Left lung (tissue), 10 donors: ENCODE data around the gene HTR3B. TPM values are rescaled to one million over a fixed set of nuclear protein-coding genes. Genes with fewer than 3 reads are reported as not detected.

ENCODE experiments used
- ATAC-seq: fragments of 200-7000 bp; cut with Tn5 transposase; one replicate; pipeline ENCODE4 v1.9.1; 2020; ENCODE audit warnings: moderate library complexity
- DNase-seq, 4 donors: peaks; one replicate each; pipeline ENCODE4 v3.0.0-alpha.2; 2013 to 2020
- H3K27ac ChIP-seq, 2 donors: fragments of 200-600 bp; sonication (generic) in 1 of 2; one replicate each; pipeline versions ENCODE4 v1.5.0 to v1.8.0; 2020 to 2021
- H3K27me3 ChIP-seq, 2 donors: fragments of 200-600 bp; sonication (generic) in 1 of 2; one replicate each; pipeline versions ENCODE4 v1.5.0 to v1.8.0; 2020 to 2021
- H3K36me3 ChIP-seq, 2 donors: fragments of 200-600 bp; sonication (generic) in 1 of 2; one replicate each; pipeline versions ENCODE4 v1.5.0 to v1.8.0; 2020 to 2021
- H3K4me1 ChIP-seq, 2 donors: fragments of 200-600 bp; one replicate each; pipeline ENCODE4 v1.8.0; 2021
- H3K4me3 ChIP-seq, 2 donors: fragments of 200-600 bp; sonication (generic) in 1 of 2; one replicate each; pipeline versions ENCODE4 v1.5.0 to v1.8.0; 2020 to 2021; ENCODE audit warnings: mild to moderate bottlenecking in 1 of 2
- H3K9me3 ChIP-seq, 2 donors: fragments of 200-600 bp; sonication (generic) in 1 of 2; one replicate each; pipeline versions ENCODE4 v1.5.0 to v1.8.0; 2020 to 2021
- intact Hi-C, 2 donors: fragments of 100-400 bp; cut with DNase I; formaldehyde crosslinking; loops; one replicate each; pipeline versions ENCODE4 v1.11.2 to v1.14.2; 2022
- polyA plus RNA-seq, 6 donors: library from polyadenylated mRNA; unstranded; fragments of 120-200 nt; gene quantifications; one replicate each; pipeline ENCODE4 v1.2.1, GENCODE V29; 2013; ENCODE audit not compliant: insufficient read length in 6 of 6
- total RNA-seq, 2 donors: library from RNA; stranded (reverse); fragmentation: NEBNext Ultra II Directional; extraction: Animal tissue kit (Norgen Biotek cat#: 25700); gene quantifications; one replicate each; pipeline ENCODE4 v1.2.1, GENCODE V29; 2021
- TF ChIP-seq, protein P1 (sequence below), 2 donors: fragments of 200-600 bp; sonication (generic) in 1 of 2; IDR thresholded peaks; one replicate each; pipeline versions ENCODE4 v1.5.0 to v1.8.0; 2021; ENCODE audit warnings: antibody characterized with exemption in 2 of 2
- donor health status: DM: no; HTN: yes; CAD: no.
- donor health status: DM: no; HTN: no; CAD: no.

Gene HTR3B
- total and polyA plus RNA-seq, 8 donors = 0.10 to 0.21 (median 0.15) TPM; not detected in 2

- ATAC-seq (peak; percentile 53), DNase-seq (peak in 1 of 4 donors; percentile 3)
- no peaks in the 10 kb centered on the region for H3K9me3 ChIP-seq
- TF ChIP-seq, protein P1, sequence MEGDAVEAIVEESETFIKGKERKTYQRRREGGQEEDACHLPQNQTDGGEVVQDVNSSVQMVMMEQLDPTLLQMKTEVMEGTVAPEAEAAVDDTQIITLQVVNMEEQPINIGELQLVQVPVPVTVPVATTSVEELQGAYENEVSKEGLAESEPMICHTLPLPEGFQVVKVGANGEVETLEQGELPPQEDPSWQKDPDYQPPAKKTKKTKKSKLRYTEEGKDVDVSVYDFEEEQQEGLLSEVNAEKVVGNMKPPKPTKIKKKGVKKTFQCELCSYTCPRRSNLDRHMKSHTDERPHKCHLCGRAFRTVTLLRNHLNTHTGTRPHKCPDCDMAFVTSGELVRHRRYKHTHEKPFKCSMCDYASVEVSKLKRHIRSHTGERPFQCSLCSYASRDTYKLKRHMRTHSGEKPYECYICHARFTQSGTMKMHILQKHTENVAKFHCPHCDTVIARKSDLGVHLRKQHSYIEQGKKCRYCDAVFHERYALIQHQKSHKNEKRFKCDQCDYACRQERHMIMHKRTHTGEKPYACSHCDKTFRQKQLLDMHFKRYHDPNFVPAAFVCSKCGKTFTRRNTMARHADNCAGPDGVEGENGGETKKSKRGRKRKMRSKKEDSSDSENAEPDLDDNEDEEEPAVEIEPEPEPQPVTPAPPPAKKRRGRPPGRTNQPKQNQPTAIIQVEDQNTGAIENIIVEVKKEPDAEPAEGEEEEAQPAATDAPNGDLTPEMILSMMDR (IDR thresholded peaks at IDR 0.05) = peak; percentile 58 to 76
- intact Hi-C loops = no loop called here
- H3K36me3 ChIP-seq = no peaks in the 10 kb centered on the region
- no peak overlapping the region for H3K27ac ChIP-seq
- no peak overlapping the region for H3K4me3 ChIP-seq
- H3K27me3 ChIP-seq = peaks cover 0 to 35% of the 10 kb centered on the region in 2 donors
- no peaks in the 10 kb centered on the region for H3K4me1 ChIP-seq
Measured at GRCh38 chr11:113994077-113994954, 89.7 kb downstream of the HTR3B start.

Other genes starting within 250 kb of the HTR3B start
- under 1 TPM; 0.23 to 0.81 TPM for gene TMPRSS5, start 198.5 kb upstream of the HTR3B start, total RNA-seq
- gene TMPRSS5, start 198.5 kb upstream of the HTR3B start, polyA plus RNA-seq = 1 to 10 TPM in 5 of 6 donors, under 1 TPM in 1; 0.68 to 2.3 (median 1.8) TPM
- 10 to 100 TPM; 10.3 to 14.1 TPM for gene ZW10, start 131.1 kb upstream of the HTR3B start, total RNA-seq
- gene ZW10, start 131.1 kb upstream of the HTR3B start, polyA plus RNA-seq = 10 to 100 TPM; 20.6 to 25.5 (median 23.6) TPM
- gene CLDN25, start 125.0 kb upstream of the HTR3B start, total RNA-seq = not detected
- not detected for gene CLDN25, start 125.0 kb upstream of the HTR3B start, polyA plus RNA-seq
- gene USP28, start 29.2 kb upstream of the HTR3B start, total RNA-seq = 10 to 100 TPM; 21.7 TPM
- gene USP28, start 29.2 kb upstream of the HTR3B start, polyA plus RNA-seq = 10 to 100 TPM; 36.6 to 52.1 (median 42.8) TPM
- gene HTR3A, start 70.3 kb downstream of the HTR3B start, total RNA-seq = under 1 TPM; 0.44 to 0.79 TPM
- under 1 TPM in 2 of 6 donors, not detected in 4; 0.11 to 0.14 TPM for gene HTR3A, start 70.3 kb downstream of the HTR3B start, polyA plus RNA-seq
- 10 to 100 TPM; 52.5 to 55.6 TPM for gene ZBTB16, start 154.9 kb downstream of the HTR3B start, total RNA-seq
- gene ZBTB16, start 154.9 kb downstream of the HTR3B start, polyA plus RNA-seq = 10 to 100 TPM in 2 of 6 donors, 1 to 10 TPM in 4; 3.4 to 11.8 (median 7.3) TPM